ENCODE data around the gene TBC1D5.

The TBC1D5 gene

GRCh38 chr3:17456650-17457049 lies 285.8 kb downstream of the TBC1D5 start:
- no peak for TF ChIP-seq CTCF (IDR thresholded peaks at IDR 0.05)

GRCh38 chr3:17456046-17456445 lies 286.4 kb downstream of the TBC1D5 start:
- no peak for TF ChIP-seq CTCF (IDR thresholded peaks at IDR 0.05)

GRCh38 chr3:17444865-17445264 lies 297.6 kb downstream of the TBC1D5 start:
- no peak for TF ChIP-seq CTCF (IDR thresholded peaks at IDR 0.05)

- no peak for TF ChIP-seq CTCF (IDR thresholded peaks at IDR 0.05)
Measured at GRCh38 chr3:17443142-17443541, 299.3 kb downstream of the TBC1D5 start.

GRCh38 chr3:17442332-17443049 lies 299.9 kb downstream of the TBC1D5 start:
- no peak for TF ChIP-seq CTCF (IDR thresholded peaks at IDR 0.05)

GRCh38 chr3:17433876-17434275 lies 308.6 kb downstream of the TBC1D5 start:
- no peak for TF ChIP-seq CTCF (IDR thresholded peaks at IDR 0.05)

GRCh38 chr3:17432236-17432635 lies 310.2 kb downstream of the TBC1D5 start:
- TF ChIP-seq CTCF (IDR thresholded peaks at IDR 0.05): no peak

Measured in LNCAP (cell line).